Inflammatory macrophage (primary cell): ENCODE results near the gene IFI27.

ENCODE experiments used
- DNase-seq, 2 donors: peaks; one replicate each; pipeline ENCODE4 v3.0.0-alpha.2; 2020 to 2022

IFI27 gene

DNA sequence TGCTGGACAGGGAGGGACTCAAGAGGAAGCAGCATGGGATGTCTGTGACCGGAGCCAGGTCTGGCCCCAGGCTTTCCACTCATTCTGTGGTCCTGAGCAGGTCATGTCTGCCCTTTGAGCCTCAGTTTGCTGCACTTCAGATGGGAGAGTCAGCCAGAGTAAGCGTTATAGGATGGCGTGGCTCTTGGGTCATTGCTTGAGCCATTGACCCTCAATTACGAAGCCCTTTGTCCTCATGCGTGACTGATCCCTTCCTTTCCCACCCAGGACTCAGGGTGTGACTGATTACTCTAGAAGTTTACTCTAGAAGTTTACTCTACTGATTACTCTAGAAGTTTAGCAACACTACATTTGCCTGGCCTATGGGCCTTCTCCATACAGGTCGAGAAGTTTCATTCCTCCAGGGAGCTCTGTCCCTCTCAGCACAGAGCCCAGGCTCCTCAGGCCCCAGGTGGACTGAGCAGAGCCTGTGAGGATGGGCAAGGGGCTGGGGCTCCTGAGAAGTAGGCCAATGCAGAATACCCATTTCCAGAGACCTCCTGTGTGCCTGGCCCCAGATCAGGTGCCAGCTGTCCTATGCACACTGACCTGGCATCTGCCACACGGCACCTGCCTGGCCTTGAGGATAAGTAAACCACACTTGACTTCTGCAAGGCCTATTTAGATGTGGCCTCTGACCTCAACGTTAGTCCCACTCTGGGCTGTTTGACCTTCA is 7.6 kb upstream of the IFI27 start:
- no peak for DNase-seq

DNA sequence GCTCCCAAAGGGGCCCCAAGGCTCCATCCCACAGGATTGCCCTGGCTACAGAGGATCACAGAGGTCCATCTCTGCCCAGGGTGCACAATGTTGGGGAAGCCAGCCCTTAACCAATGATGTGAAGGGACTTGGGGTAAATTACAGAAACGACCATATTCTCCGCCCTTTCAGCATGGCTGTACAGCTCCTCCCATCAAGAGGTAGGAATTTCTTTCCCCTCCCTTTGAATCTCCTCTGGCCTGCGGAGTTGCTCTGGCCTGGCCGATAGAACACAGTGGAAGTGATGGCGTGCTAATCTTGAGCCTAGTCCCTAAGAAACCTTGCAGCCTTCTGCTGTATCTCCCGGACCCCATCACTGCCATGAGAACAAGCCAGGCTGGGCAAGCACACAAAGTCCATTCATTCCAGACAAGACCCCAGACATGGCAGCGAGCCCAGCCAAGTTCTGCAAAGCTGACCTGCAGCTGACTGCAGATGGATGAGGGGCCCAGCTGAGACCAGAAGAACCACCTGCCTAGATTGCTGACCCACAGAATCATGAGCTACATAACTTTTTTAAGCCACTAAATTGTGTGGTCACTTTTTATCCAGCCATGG is 6.9 kb upstream of the IFI27 start:
- no peak for DNase-seq

DNA sequence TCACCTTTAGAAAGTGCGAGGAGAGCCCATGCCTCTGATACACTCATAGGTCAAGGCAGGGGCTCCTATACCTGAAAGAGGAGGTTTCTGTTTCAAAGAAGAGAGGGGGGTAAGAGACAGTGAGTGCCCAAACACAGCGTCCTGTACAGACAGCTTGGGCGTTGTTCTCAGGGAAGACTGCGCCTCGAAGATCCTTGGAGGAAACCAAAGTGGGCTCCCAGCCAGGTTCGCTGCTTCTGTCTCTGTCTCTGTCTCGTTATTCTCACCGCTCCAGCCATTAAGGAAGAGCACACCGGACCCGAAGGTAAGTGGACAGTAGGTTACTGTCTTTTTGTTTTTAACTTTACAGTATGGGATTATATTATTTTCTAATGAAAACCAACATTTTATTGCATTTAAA is 5.8 kb upstream of the IFI27 start:
- DNase-seq: no peak

DNA sequence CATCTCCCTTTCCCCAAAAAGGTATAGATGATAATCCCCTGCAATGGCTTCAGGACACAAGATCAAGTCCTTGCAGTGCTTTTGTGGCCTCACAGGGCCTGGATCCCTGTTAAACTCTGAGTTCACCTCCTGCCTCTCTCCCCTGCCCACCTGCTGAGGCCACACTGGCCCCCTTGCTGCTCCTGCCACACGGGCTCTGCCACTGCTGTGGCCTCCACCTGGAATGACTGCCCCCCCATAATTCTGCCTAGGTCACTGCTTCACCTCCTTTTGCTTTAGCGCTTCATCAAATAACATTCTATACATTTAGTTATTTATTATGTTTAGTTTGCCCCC is 653 bp upstream of the IFI27 start:
- DNase-seq: no peak

DNA sequence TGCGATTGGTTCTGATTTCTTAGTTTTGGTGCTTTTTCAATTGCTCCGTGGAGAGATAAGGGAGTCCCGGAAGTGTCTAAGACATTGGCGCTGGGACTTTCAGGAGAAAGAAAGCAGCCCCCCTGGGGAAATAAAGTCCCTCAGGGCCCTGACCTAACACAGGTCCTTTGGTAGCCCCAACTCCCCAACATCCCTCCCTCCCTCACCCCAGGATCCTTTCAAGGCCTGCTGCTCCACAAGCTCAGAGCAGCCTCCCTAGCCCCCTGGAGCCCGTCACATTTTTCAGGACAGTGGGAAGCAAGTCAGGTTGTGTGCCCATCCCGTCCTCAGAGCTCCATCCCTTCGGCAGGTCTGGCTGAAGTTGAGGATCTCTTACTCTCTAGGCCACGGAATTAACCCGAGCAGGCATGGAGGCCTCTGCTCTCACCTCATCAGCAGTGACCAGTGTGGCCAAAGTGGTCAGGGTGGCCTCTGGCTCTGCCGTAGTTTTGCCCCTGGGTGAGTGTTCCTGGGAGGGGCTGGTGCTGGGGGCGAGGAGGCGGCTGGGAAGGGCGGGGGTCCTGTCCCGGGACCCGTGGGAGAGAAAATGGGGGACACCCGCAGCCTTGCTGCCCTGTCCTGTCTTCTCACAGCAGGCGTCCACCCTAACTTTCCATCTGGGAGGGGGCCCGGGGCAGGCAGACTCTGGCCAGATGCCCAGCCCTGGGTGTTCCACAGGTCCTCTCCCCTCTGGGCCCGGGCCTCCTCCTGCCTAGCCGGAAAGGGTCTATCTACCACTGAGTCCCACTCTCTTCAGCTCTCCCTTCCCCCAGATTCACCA is 950 bp downstream of the IFI27 start:
- DNase-seq: no peak

DNA sequence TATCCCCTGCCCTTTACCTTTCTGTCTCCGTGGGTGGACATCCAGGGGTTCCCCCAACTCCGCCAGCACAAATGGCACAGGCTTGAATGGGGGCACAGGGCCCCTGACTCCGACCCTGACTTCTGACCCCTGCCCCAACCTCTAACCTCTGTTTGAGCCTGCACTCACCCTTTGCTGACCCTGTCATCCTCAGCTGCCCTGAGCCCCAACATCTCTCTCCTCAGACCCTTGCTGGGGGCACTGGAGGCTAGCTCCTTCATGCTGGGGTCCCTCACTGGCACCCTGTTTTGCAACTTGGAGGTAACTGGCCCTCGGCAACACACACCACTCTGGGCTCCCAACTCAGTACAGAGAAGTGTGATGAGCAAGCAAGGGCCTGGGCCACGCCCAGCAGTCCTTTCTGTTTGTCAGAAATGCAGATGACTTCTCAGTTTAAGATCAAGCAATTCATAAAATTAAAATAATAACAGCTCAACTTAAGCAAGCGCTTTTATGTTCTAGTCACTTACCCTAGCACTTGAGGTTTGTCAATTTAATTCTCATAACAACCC is 2.1 kb downstream of the IFI27 start:
- DNase-seq: no peak

DNA sequence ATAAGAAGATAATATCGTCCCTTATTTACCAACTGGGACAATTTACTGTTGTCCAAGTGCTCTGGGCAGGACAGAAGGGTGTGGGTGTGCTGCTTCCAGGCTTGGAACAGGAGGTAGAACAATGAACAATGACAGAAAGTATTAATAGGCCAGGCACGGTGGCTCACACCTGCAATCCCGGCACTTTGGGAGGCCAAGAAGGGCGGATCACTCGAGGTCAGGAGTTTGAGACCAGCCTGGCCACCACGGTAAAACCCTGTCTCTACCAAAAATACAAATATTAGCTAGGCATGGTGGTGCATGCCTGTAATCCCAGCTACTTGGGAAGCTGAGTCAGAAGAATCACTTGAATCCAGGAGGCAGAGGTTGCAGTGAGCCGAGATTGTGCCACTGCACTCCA is 2.5 kb downstream of the IFI27 start:
- no peak for DNase-seq

DNA sequence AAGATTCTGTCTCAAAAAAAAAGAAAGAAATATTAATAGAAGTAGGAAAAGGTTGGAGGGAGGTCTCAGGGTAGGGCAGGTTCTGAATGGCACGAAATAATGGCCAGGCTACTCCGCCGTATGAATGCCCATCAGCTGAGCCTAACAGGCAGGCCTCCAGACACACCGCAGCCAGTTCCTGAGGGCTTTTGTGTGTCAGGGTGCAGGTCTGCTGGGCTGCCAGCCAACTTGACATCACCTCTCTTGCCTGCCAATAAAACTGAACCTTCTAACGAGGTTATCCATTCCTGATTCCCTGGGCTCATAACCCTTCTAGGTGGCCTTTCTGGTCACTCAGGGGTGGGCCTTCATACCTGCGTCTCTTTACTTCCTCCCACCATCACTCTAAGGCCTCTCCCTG is 3.0 kb downstream of the IFI27 start:
- DNase-seq: no peak

DNA sequence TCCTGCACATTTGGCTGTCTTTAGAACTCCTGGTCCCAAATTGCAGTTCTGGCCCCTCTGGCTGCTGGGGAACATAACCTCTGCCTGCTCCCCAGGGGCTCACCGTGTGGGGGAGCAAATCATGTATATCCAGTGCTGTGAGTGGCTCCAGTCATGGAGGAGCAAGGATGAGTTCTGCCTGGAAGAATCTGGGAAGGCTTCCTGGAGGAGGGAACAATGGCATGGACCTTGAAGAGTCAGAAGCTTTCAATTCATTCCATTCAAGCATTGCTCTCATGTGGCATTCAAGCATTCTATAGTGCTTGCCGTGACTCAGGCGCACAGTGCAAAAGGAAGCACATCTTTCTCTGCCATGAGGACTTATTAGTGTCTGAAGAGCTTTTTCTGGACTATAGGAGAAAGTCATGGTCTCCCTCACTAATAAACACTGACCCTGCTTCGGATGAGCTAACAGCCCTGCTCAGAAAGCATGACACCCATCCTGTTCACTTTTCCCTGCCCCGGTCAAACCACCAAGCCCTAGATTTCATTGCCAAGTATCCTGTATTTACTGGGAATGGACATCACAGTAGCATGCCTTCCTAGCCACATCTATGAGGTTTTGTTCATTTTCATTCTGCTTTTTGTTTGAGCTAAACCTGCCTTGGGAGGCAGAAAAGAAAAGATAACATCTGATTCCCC is 3.5 kb downstream of the IFI27 start:
- no peak for DNase-seq

DNA sequence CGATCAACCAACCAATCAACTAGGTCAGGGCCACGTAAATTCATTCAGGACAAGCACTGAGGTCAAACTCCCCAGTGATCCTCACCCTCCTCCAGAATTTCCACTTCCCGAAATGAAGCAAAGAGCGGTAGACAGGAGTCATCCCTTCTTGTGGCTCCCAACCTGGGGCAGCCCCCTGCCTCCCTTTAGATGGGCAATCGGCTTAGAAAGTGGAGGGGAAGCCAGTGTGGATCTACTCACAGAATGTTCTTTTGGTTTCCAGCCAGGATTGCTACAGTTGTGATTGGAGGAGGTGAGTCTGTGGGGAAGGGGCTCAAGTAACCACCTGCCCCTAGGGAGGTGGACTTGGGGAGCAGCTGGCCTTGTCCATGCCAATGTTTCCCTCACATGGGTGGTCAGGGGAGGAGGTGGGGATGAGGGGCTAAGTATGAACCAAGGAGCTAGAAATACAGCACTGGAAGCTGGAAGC is 4.1 kb downstream of the IFI27 start:
- no peak for DNase-seq

DNA sequence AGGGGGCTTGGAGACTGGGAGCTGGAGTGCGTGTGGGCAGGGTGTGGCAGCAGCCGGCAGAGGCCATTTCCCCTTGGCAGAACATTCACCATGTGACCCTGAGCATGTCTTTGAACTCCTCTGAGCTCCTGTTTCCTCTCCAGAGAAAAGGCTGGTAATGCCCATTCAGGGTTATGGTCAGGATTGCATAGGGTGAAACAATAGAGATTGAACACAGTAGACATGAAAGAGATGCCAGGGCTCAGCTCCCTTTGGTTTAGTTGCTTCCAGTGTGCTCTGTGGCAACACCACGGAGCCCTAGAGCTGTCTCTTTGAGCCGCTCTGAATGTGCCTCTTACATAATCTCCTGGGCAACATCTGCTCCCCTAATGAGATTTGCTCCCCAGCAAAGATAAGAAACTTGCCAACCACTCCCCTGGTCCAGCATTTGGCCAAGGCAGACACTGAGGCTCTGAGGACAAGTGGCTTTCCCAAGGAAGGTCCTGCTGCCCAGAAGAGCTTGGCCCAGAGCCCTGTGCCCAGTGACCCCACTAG is 4.6 kb downstream of the IFI27 start:
- DNase-seq: peak; percentile 7 to 36

DNA sequence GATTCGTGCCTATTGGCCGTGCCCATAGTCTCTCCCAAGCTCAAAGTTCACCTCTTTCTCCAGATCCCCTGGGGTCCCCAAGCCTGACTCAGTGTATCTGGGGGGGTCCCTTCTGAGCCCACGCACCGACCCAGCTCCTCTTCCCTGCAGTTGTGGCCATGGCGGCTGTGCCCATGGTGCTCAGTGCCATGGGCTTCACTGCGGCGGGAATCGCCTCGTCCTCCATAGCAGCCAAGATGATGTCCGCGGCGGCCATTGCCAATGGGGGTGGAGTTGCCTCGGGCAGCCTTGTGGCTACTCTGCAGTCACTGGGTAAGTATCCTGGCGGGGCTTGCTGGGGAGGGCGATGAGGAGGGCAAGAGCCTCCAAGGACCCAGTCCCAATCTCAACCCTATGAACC is 5.1 kb downstream of the IFI27 start:
- DNase-seq: no peak

DNA sequence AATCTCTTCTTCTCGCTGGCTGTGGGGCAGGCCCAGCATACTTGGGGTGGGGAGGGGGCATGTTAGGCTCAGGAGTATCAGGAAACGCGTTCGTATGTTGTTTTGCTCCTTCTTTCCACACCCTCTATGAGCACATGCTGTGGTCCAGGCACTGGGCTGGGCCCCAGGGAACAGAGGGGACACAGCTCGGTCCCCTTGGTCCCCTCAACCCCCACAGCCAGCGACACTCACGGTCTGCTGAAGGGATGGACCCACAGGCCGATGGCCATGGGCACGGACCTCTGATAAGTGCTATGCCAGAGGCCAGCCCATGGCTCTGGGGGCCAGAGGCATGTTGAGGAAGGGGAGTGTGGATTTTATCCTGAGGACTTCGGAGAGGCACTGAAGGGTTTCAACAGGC is 6.2 kb downstream of the IFI27 start:
- no peak for DNase-seq

DNA sequence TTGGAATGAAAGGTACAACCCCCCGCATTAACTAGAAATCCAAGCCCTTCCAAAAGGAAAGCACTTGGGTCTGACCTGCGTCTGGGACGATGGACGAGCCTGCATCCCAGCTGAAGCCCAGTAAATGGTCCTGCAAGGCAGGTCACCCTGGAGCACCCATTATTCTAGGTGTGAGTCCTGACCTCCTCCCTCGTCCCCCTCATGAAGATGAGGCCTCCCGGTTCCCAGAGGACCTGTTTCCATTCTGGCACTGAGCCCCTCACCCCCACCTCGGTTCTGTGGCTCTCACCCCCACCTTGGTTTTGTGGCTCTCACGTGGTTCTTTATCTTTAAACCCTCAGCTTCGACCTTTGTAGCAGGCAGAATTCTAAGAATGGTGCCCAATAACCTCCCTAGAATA is 7.3 kb downstream of the IFI27 start:
- no peak for DNase-seq

DNA sequence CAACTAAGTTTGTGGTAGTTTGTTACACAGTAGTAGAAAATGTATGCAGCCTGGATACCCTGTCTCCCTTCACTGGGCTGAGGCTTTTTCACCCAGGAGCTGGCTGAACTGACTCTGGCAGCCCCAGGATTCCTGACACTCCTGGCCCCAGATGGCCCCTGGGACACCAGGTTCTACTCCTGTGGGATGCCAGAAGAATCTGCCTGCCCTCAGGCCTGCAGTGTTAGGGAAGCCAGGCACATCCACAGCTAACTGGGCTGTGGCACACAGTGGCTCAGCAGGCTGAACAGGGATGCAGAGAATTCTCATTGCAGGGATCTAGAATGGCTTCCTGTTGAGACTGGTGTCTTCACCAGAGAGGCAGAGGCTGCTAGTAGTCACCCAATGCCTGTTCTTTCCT is 8.5 kb downstream of the IFI27 start:
- DNase-seq: no peak

DNA sequence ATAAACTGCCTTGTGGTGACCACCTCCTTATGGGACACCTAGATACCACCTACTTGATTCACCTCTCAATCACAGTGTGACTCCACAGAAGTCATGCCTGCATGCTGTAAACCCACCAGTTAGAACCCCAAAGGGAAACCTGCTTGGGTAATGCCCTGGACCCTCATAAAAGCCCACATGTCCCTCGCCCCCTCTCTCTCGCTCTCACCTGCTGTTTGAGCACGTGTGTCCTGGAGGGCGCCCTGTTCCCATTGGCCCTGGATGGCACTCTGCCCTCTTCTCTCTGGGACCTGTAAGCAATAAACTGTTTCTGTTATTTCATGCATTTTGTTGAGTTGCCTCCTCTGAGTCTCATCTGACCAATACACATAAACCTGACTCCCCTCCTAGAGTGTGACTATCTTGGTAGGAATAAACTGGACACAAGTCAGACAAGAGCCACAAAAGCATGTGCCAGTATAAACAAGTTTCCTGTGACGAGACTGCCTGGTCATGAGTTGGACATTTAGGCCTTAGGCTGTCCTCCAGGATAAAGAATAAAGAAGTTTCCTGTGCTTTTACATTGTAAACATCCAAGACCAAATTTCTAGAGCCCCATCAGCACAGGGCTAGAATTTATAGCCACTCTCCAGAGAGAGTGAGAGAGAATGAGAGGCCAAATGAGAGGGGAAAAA is 10.3 kb downstream of the IFI27 start:
- no peak for DNase-seq

DNA sequence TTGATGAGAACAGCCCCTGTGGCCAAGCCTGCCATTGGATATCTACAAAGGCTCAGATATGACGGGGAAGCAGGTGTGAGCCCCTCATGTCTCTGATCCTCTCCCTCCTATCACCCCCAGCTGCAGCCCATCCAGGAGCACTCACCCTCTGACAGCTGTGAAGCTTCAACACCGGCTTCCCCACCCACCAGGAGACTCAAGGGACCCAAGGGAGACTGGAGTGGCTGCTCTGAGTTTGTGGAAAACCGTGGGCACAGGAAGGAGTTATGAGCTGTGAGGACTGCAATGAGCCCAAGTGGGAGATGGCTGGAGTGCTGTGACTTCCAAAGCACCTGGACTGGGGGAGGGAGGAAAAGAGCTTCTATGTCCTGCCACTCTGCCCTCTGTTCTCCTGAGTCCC is 10.9 kb downstream of the IFI27 start:
- no peak for DNase-seq

DNA sequence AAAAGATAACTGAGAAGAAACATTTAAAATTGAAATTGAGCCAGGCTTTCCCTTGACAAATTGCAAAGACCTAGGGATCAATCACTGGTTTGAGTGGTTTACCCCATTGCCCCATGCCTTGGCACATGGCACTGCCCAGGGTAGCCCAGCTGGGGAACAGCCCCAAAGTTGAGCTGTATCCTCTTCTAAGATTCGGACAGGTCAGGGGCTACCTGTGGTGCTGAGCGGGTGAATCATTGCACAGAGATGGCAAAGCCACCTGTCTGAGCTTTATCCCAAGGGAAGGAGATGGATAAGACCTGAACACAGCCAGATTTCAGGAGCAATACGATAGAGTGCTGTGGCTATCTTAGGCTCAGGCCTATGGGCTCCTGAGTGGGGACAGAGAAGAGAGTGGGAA is 11.9 kb downstream of the IFI27 start:
- DNase-seq: no peak

DNA sequence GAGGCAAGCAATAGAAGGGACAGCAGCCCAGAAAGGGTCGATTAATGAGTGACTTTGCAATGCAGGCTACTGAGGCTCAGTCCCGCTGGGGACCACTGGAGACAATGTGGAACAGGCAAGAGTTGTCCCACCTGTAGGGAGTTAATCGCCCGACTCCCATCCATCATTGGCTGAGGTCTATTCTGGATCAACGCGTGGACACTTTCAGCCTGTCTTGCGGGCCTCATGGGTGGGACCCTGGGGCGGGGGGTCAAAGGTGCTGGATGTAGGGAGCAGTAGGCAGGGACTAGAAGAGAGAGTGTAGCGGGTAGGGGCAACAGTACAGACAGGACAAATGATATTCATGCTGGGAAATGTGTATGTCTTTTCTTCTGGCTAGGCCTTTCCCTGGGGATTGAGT is 12.8 kb downstream of the IFI27 start:
- no peak for DNase-seq

DNA sequence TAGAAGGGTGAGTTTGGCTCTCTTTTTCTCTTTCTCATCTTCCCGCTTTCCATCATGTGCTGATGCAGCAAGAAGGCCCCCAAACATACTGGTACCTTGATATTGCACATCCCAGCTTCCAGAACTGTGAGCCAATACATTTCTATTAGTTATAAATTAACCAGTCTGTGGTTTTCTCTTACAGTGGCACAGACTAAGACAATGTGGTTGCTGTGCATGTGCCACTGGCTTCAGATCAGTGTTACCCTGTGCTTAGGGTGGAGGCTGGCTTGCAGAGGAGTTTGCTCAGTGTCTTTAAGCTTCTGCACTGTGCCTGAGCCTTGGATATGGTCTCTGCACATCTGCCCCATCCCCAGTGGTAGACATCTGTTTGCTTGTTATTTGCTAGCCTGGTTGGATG is 13.3 kb downstream of the IFI27 start:
- DNase-seq: no peak

DNA sequence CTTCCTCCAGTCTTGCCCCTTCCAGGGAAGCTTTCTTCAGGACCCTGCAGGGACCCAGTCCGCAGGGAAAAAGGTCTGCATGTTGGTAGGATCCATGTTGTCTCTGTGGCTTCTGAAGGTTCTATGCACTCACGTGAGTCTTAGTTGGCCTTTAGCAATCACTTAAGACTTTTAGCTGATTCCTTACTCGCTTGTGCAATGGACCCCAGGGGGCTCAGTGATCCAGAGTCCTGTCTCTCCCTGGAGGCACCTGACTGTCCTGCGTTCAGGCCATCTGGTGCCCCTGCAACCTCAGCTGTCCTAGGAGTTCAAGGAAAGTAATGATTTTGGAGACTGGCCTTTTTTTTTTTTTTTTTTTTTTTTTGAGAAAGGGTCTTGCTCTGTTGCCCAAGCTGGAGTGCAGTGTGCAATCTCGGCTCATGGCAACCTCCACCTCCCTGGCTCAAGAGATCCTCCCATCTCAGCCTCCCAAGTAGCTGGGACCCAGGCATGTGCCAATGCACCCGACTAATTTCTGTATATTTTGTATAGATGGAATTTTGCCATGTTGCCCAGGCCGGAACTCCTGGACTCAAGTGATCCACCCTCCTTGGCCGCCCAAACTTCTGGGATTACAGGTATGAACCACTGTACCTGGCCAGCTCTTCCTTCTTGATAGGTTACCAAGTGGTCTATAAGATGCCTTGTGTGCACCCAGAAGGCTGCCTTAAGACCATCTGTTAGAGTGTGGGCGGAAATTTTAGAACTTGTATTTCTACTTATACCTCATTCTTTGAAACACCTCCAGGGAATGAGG is 14.2 kb downstream of the IFI27 start:
- DNase-seq: no peak
